Right atrium auricular region (tissue), 2 donors: Measurements from ENCODE around the gene LIX1. TPM values are rescaled to one million over a fixed set of nuclear protein-coding genes. Genes with fewer than 3 reads are reported as not detected.

ENCODE experiments used
- total RNA-seq, 2 donors: library from RNA; depleted of rRNA; stranded (reverse); fragments of >200 nt; gene quantifications; one replicate each; pipeline ENCODE4 v1.1.0, GENCODE V29; 2016

Gene LIX1
- total RNA-seq, 2 donors from 2014 or later: not detected

Other genes starting within 250 kb of the LIX1 start
- 10 to 100 TPM; 50.2 to 60.0 TPM for gene LNPEP, start 206.5 kb downstream of the LIX1 start, total RNA-seq
- gene RIOK2, start 40.6 kb upstream of the LIX1 start, total RNA-seq: 10 to 100 TPM; 19.2 to 20.4 TPM